ENCODE data around the gene COL26A1. TPM values are rescaled to one million over a fixed set of nuclear protein-coding genes. Genes with fewer than 3 reads are reported as not detected.

The COL26A1 gene
- total RNA-seq, 2 donors from 2014 or later: 3.8 to 10.3 TPM

- Histone ChIP-seq H3K36me3 (no peaks in the 10 kb centered on the region), H3K4me3 (no peak overlapping the region), H3K4me1 (replicated peaks) (no peaks in the 10 kb centered on the region), H3K9me3 (no peaks in the 10 kb centered on the region), H3K27ac (no peak overlapping the region), H3K27me3 (replicated peaks; ENCODE audit: insufficient read depth) (no peaks in the 10 kb centered on the region)
- no peak for DNase-seq (ENCODE audit: low spot score)
- 80% methylated on average over 5 of the region's 5 CpGs for WGBS
- no peak for TF ChIP-seq CTCF (IDR thresholded peaks at IDR 0.05)
- no peak for TF ChIP-seq POLR2AphosphoS5 (IDR thresholded peaks at IDR 0.05)
- no peak for TF ChIP-seq POLR2A (IDR thresholded peaks at IDR 0.05)
- intact Hi-C loops (cut with DNase I): no loop called here
Observed at GRCh38 chr7:101420436-101420835, 57.8 kb downstream of the COL26A1 start.

- Histone ChIP-seq H3K27me3 (replicated peaks; ENCODE audit: insufficient read depth) (no peaks in the 10 kb centered on the region), H3K4me3 (no peak overlapping the region), H3K36me3 (no peaks in the 10 kb centered on the region), H3K27ac (no peak overlapping the region), H3K9me3 (no peaks in the 10 kb centered on the region), H3K4me1 (replicated peaks) (no peaks in the 10 kb centered on the region)
- intact Hi-C loops (cut with DNase I): no loop called here
- TF ChIP-seq POLR2A (IDR thresholded peaks at IDR 0.05): no peak
- TF ChIP-seq CTCF (IDR thresholded peaks at IDR 0.05): no peak
- TF ChIP-seq POLR2AphosphoS5 (IDR thresholded peaks at IDR 0.05): no peak
- no peak for DNase-seq (ENCODE audit: low spot score)
- WGBS: 85% methylated on average over 11 of the region's 11 CpGs
Observed at GRCh38 chr7:101422356-101423195, 59.9 kb downstream of the COL26A1 start.

GRCh38 chr7:101426303-101427011, 63.8 kb downstream of the COL26A1 start:
- Histone ChIP-seq H3K36me3 (no peaks in the 10 kb centered on the region), H3K27me3 (replicated peaks; ENCODE audit: insufficient read depth) (no peaks in the 10 kb centered on the region), H3K27ac (no peak overlapping the region), H3K9me3 (no peaks in the 10 kb centered on the region), H3K4me1 (replicated peaks) (no peaks in the 10 kb centered on the region), H3K4me3 (no peak overlapping the region)
- intact Hi-C loops (cut with DNase I): no loop called here
- TF ChIP-seq POLR2AphosphoS5 (IDR thresholded peaks at IDR 0.05) (no peak), CTCF (IDR thresholded peaks at IDR 0.05) (no peak), POLR2A (IDR thresholded peaks at IDR 0.05) (no peak)
- no peak for DNase-seq (ENCODE audit: low spot score)
- 75% methylated on average over 10 of the region's 10 CpGs for WGBS

GRCh38 chr7:101428093-101428866, 65.6 kb downstream of the COL26A1 start:
- Histone ChIP-seq H3K9me3 (no peaks in the 10 kb centered on the region), H3K27me3 (replicated peaks; ENCODE audit: insufficient read depth) (no peaks in the 10 kb centered on the region), H3K4me3 (no peak overlapping the region), H3K36me3 (no peaks in the 10 kb centered on the region), H3K27ac (no peak overlapping the region), H3K4me1 (replicated peaks) (no peaks in the 10 kb centered on the region)
- intact Hi-C loops (cut with DNase I): no loop called here
- DNase-seq (ENCODE audit: low spot score): no peak
- 81% methylated on average over 11 of the region's 11 CpGs for WGBS
- TF ChIP-seq POLR2AphosphoS5 (IDR thresholded peaks at IDR 0.05) (no peak), POLR2A (IDR thresholded peaks at IDR 0.05) (no peak), CTCF (IDR thresholded peaks at IDR 0.05) (no peak)
